NCI-H1092 (cell line): ENCODE results near the gene PPARD.
"Not testable (repeated sequence)": the region's sequence is repeated elsewhere in the genome, so short reads cannot be mapped to it uniquely, and the experiment has no call there.

Experiments
- DNase-seq: peaks from one replicate; lab custom pipeline; 2025; lab: John Stamatoyannopoulos, UW

PPARD gene

GRCh38 chr6:35342258-35343091 lies at the start of gene PPARD:
Gene PPARD, plus strand, starts transcription at chr6:35342558. Its CDS starts 68,530 bp downstream, at chr6:35411088.
- DNase-seq = peak; percentile 84

GRCh38 chr6:35293681-35294080 lies 48.7 kb upstream of the PPARD start:
- no peak for DNase-seq

- DNase-seq = no peak
Measured at GRCh38 chr6:35294308-35294945, 47.9 kb upstream of the PPARD start.

- DNase-seq = no peak
Measured at GRCh38 chr6:35295036-35295435, 47.3 kb upstream of the PPARD start.

- no peak for DNase-seq
Measured at GRCh38 chr6:35295521-35296315, 46.6 kb upstream of the PPARD start.

- DNase-seq = no peak
Measured at GRCh38 chr6:35296931-35297600, 45.3 kb upstream of the PPARD start.

GRCh38 chr6:35297601-35298481 lies 44.5 kb upstream of the PPARD start, which contains the start of gene DEF6:
Gene DEF6, plus strand, starts transcription at chr6:35297818. Its CDS starts 39 bp downstream, at chr6:35297857.
- DNase-seq = peak; percentile 44

- no peak for DNase-seq
Measured at GRCh38 chr6:35298625-35299140, 43.7 kb upstream of the PPARD start.

GRCh38 chr6:35299674-35300073 lies 42.7 kb upstream of the PPARD start:
- DNase-seq = no peak

- no peak for DNase-seq
Measured at GRCh38 chr6:35300848-35301247, 41.5 kb upstream of the PPARD start.

GRCh38 chr6:35302604-35303241 lies 39.6 kb upstream of the PPARD start:
- DNase-seq = no peak

- DNase-seq = no peak
Measured at GRCh38 chr6:35304299-35304698, 38.1 kb upstream of the PPARD start.

GRCh38 chr6:35305117-35305516 lies 37.2 kb upstream of the PPARD start:
- DNase-seq = no peak

- not testable (repeated sequence) for DNase-seq
Measured at GRCh38 chr6:35307138-35307537, 35.2 kb upstream of the PPARD start.

- DNase-seq = not testable (repeated sequence)
Measured at GRCh38 chr6:35308543-35308942, 33.8 kb upstream of the PPARD start.

- DNase-seq = no peak
Measured at GRCh38 chr6:35309611-35310264, 32.6 kb upstream of the PPARD start.

GRCh38 chr6:35310265-35310831 lies 32.0 kb upstream of the PPARD start:
- DNase-seq = no peak

- no peak for DNase-seq
Measured at GRCh38 chr6:35311390-35312075, 30.8 kb upstream of the PPARD start.
